DND-41 (cell line): Measurements from ENCODE around the gene PDCD4.
"Not testable (repeated sequence)": the region's sequence is repeated elsewhere in the genome, so short reads cannot be mapped to it uniquely, and the experiment has no call there.

ENCODE experiments used
- ATAC-seq: fragments of 200-7000 bp; cut with Tn5 transposase; 3 replicates; pipeline ENCODE4 v1.9.1; 2021; ENCODE audit warnings: low read depth; ENCODE audit not compliant: insufficient read depth
- DNase-seq: peaks from one replicate; pipeline ENCODE4 v3.0.0-alpha.2; 2020
- H2AFZ ChIP-seq: 2 replicates; pipeline ENCODE4 v1.6.0; 2012; ENCODE audit warnings: low read depth, low read length
- H3K27ac ChIP-seq: 2 replicates; pipeline ENCODE4 v1.5.1; 2012; ENCODE audit warnings: low read length, inconsistent platforms
- H3K27me3 ChIP-seq: fragments of 200-600 bp; sonication (generic); 2 replicates; pipeline ENCODE4 v1.6.0; 2012; ENCODE audit warnings: low read length, mild to moderate bottlenecking, inconsistent platforms; ENCODE audit not compliant: insufficient read depth, poor library complexity
- H3K36me3 ChIP-seq: 2 replicates; pipeline ENCODE4 v1.5.1; 2012; ENCODE audit warnings: low read length, inconsistent platforms; ENCODE audit not compliant: insufficient read depth
- H3K4me1 ChIP-seq: 2 replicates; pipeline ENCODE4 v1.5.1; 2012; ENCODE audit warnings: mild to moderate bottlenecking, low read length; ENCODE audit not compliant: insufficient read depth
- H3K4me2 ChIP-seq: 2 replicates; pipeline ENCODE4 v1.6.0; 2012; ENCODE audit warnings: mild to moderate bottlenecking, moderate library complexity, low read length, inconsistent platforms; ENCODE audit not compliant: insufficient read depth
- H3K4me3 ChIP-seq, 2 experiments: fragments of 200-600 bp in 1 of 2; shearing (Covaris generic) in 1 of 2; 2 replicates each; pipeline ENCODE4 v1.5.1; 2012 to 2016; ENCODE audit warnings: inconsistent platforms in 2 of 2, low read length in 2 of 2, mild to moderate bottlenecking in 2 of 2, low read depth in 1 of 2, moderate library complexity in 1 of 2
- H3K79me2 ChIP-seq: 2 replicates; pipeline ENCODE4 v1.6.0; 2012; ENCODE audit warnings: low read length, inconsistent platforms; ENCODE audit not compliant: insufficient read depth
- H3K9ac ChIP-seq: 2 replicates; pipeline ENCODE4 v1.6.0; 2012; ENCODE audit warnings: low read depth, mild to moderate bottlenecking, inconsistent platforms, low read length, moderate library complexity
- H3K9me3 ChIP-seq: 2 replicates; pipeline ENCODE4 v1.5.1; 2012; ENCODE audit warnings: low read length, moderate library complexity, mild to moderate bottlenecking, inconsistent platforms; ENCODE audit not compliant: insufficient read depth, severe bottlenecking
- H4K20me1 ChIP-seq: 2 replicates; pipeline ENCODE4 v1.6.0; 2012; ENCODE audit warnings: low read length; ENCODE audit not compliant: insufficient read depth
- EZH2 ChIP-seq: IDR thresholded peaks from 3 replicates; pipeline ENCODE4 v1.6.1; 2012; ENCODE audit warnings: borderline replicate concordance, low read depth, mild to moderate bottlenecking, moderate library complexity, low read length, inconsistent platforms; ENCODE audit not compliant: severe bottlenecking
- TF ChIP-seq, protein P1 (sequence below): IDR thresholded peaks from 2 replicates; pipeline ENCODE4 v1.5.1; 2012; ENCODE audit warnings: borderline replicate concordance, low read length, moderate library complexity, mild to moderate bottlenecking; ENCODE audit not compliant: poor library complexity, severe bottlenecking; ENCODE audit errors: extremely low read depth

The PDCD4 gene

DNA sequence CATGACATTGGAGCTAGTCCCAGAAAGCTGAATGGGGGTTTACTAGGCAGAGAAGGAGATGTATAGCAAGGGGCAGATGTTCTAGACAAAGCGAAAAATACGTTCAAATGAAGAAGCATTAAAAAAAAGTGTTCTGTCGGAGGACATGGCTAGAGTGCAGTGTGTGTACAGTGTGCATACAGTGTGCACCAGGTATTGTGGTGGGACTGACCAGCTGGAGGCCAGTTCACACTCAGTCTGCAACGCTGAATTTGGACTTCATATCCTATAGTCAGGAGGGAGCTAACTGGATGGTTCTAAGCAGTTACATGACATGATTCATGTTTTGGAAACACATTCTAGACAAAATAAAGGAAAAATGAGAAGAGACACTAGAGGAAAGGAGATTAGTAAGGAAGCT, 38.4 kb downstream of the PDCD4 start:
- no peaks in the 10 kb centered on the region for H3K4me1 ChIP-seq
- no peak overlapping the region for H2AFZ ChIP-seq
- no peak overlapping the region for H3K4me2 ChIP-seq
- no peak for DNase-seq
- TF ChIP-seq, protein P1, sequence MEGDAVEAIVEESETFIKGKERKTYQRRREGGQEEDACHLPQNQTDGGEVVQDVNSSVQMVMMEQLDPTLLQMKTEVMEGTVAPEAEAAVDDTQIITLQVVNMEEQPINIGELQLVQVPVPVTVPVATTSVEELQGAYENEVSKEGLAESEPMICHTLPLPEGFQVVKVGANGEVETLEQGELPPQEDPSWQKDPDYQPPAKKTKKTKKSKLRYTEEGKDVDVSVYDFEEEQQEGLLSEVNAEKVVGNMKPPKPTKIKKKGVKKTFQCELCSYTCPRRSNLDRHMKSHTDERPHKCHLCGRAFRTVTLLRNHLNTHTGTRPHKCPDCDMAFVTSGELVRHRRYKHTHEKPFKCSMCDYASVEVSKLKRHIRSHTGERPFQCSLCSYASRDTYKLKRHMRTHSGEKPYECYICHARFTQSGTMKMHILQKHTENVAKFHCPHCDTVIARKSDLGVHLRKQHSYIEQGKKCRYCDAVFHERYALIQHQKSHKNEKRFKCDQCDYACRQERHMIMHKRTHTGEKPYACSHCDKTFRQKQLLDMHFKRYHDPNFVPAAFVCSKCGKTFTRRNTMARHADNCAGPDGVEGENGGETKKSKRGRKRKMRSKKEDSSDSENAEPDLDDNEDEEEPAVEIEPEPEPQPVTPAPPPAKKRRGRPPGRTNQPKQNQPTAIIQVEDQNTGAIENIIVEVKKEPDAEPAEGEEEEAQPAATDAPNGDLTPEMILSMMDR, result no peak
- no peak for TF ChIP-seq EZH2
- H3K9ac ChIP-seq, result no peak overlapping the region
- H3K27ac ChIP-seq, result no peak overlapping the region
- ATAC-seq, result no peak
- H3K27me3 ChIP-seq, result no peaks in the 10 kb centered on the region
- no peaks in the 10 kb centered on the region for H3K79me2 ChIP-seq
- H3K9me3 ChIP-seq, result no peaks in the 10 kb centered on the region
- H4K20me1 ChIP-seq, result no peaks in the 10 kb centered on the region
- no peak overlapping the region for H3K4me3 ChIP-seq
- H3K36me3 ChIP-seq, result no peaks in the 10 kb centered on the region

DNA sequence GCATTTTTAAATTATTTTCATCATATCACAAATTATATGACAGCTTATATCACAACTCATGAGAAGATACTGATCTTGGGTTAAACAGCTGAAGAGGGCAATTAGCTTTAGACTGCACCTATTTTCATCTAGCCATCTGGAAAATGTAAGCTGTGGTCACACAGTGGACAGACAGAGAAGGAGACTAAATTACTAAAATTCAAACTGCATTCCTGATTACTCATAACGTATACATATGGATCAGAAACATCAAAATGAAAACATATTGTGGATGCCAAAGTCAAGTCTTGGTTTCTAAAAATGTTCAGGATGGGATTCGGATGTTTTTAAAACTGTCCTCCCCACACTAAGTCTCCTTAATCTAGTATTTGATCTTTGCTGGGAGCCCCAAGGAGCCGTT, 40.6 kb downstream of the PDCD4 start:
- H4K20me1 ChIP-seq, result no peaks in the 10 kb centered on the region
- no peaks in the 10 kb centered on the region for H3K9me3 ChIP-seq
- no peaks in the 10 kb centered on the region for H3K36me3 ChIP-seq
- no peaks in the 10 kb centered on the region for H3K27me3 ChIP-seq
- no peak overlapping the region for H2AFZ ChIP-seq
- H3K79me2 ChIP-seq, result peaks cover 3% of the 10 kb centered on the region; the same call in 1 of the 2 replicates
- TF ChIP-seq EZH2, result no peak
- TF ChIP-seq, protein P1, result no peak
- no peak overlapping the region for H3K4me3 ChIP-seq
- no peak overlapping the region for H3K9ac ChIP-seq
- H3K4me2 ChIP-seq, result no peak overlapping the region
- H3K4me1 ChIP-seq, result peaks cover 4% of the 10 kb centered on the region; the same call in 1 of the 2 replicates
- no peak overlapping the region for H3K27ac ChIP-seq
- no peak for ATAC-seq
- no peak for DNase-seq

DNA sequence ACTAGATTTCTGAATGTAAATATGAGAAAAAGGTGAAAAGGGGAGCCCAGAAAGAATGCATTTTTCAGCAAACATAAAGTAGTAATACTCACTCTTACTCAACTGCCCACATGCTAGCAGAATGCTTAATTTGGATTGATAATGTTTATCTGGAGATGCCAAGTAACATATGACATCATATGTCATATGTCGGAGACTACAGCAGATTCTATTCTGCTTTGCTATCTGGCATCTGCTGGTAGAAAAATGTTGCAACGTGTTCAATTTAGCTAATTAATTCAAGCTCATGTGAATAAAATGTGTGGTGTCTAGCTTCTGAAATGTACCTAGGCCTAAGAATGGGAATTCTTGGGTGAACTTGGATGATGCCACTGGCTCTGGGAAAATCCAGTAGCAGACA, 42.7 kb downstream of the PDCD4 start:
- H3K27me3 ChIP-seq, result no peaks in the 10 kb centered on the region
- no peak overlapping the region for H2AFZ ChIP-seq
- H3K36me3 ChIP-seq, result no peaks in the 10 kb centered on the region
- no peak for DNase-seq
- no peak overlapping the region for H3K4me3 ChIP-seq
- H3K9ac ChIP-seq, result no peak overlapping the region
- H3K27ac ChIP-seq, result no peak overlapping the region
- H3K79me2 ChIP-seq, result peaks cover 11% of the 10 kb centered on the region
- H3K4me2 ChIP-seq, result no peak overlapping the region
- TF ChIP-seq, protein P1, result no peak
- no peak for TF ChIP-seq EZH2
- H3K4me1 ChIP-seq, result peaks cover 14% of the 10 kb centered on the region; the same call in 1 of the 2 replicates
- no peaks in the 10 kb centered on the region for H4K20me1 ChIP-seq
- no peak for ATAC-seq
- no peaks in the 10 kb centered on the region for H3K9me3 ChIP-seq

DNA sequence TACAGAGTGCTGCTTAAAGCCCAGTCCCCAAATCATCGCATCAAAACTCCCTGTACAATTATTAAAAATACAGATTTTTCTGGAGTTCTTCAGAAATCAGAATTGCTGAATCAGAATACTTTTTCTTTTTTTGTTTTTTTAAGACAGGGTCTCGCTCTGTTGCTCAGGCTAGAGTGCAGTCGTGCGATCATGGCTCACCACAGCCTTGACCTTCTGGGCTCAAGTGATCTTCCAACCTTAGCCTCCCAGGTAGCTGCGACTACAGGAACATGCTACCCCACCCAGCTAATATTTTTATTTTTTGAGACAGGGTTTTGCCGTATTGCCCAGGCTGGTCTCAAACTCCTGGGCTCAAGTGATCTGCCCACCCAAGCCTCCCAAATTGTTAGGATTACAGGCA, 43.3 kb downstream of the PDCD4 start:
- TF ChIP-seq, protein P1, result no peak
- TF ChIP-seq EZH2, result no peak
- no peaks in the 10 kb centered on the region for H3K27me3 ChIP-seq
- no peak overlapping the region for H2AFZ ChIP-seq

DNA sequence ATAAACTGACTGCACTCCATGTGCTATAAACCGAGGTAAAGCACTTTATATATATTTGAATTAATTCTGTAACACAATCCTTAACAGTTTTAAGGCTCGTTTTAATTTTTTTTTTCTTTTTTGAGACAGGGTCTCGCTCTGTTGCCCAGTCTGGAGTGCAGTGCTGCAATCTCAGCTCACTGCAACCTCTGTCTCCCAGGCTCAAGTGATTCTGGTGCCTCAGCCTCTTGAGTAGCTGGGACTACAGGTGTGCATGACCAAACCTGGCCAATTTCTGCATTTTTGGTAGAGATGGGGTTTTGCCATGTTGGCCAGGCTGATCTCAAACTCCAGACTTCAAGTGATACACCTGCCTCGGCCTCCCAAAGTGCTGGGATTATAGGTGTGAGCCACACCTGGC, 43.9 kb downstream of the PDCD4 start:
- H3K27ac ChIP-seq, H3K9me3 ChIP-seq: not testable (repeated sequence)

More for the DNA sequence above, 43.3 kb downstream of the PDCD4 start:
- no peaks in the 10 kb centered on the region for H3K36me3 ChIP-seq
- DNase-seq (no peak), ATAC-seq (no peak)
- no peak overlapping the region for H3K9ac ChIP-seq
- H3K27ac ChIP-seq, result no peak overlapping the region
- peaks cover 14% of the 10 kb centered on the region; the same call in 1 of the 2 replicates for H3K4me1 ChIP-seq
- H3K9me3 ChIP-seq, result no peaks in the 10 kb centered on the region
- H4K20me1 ChIP-seq, result peaks cover 1% of the 10 kb centered on the region; the same call in 1 of the 2 replicates
- peaks cover 17% of the 10 kb centered on the region for H3K79me2 ChIP-seq
- no peak overlapping the region for H3K4me2 ChIP-seq
- H3K4me3 ChIP-seq, result no peak overlapping the region

More for the DNA sequence above, 43.9 kb downstream of the PDCD4 start:
- not testable (repeated sequence) for H3K4me2 ChIP-seq, H4K20me1 ChIP-seq, H3K36me3 ChIP-seq, DNase-seq, H3K9ac ChIP-seq, H2AFZ ChIP-seq, H3K27me3 ChIP-seq, H3K4me3 ChIP-seq, ATAC-seq
- peaks cover 23% of the 10 kb centered on the region for H3K79me2 ChIP-seq
- H3K4me1 ChIP-seq, result peaks cover 15% of the 10 kb centered on the region; the same call in 1 of the 2 replicates
